ENCODE results near the gene TULP4.

TULP4 gene

DNA sequence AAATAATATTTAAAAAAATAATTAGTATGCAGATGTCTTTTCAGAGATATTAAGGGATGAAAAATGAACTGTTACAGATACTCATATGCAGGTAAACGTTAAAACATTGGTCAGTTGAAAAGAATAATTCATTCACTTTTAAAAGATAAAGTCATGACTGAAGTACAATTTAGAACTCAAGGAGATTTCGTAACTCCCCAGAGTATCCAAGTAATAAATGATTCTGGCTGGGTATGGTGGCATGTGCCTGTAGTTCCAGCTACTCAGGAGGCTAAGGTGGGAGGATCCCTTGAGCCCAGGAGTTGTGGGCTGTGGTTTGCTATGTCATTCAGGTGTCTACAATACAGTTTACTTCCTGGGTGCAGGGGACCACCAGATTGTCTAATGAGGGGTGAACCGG, 125.3 kb downstream of the TULP4 start:
- Histone ChIP-seq H3K4me1 (ENCODE audit: insufficient read depth, low read length, poor library complexity, severe bottlenecking) (no peaks in the 10 kb centered on the region), H3K79me2 (ENCODE audit: insufficient read depth, low read length) (no peaks in the 10 kb centered on the region), H3K4me3 (ENCODE audit: low read length, poor library complexity, severe bottlenecking) (no peak overlapping the region), H3K27me3 (ENCODE audit: insufficient read depth, low read length, poor library complexity, severe bottlenecking) (no peaks in the 10 kb centered on the region), H2AFZ (ENCODE audit: low read length) (no peak overlapping the region), H3K4me2 (ENCODE audit: low read depth, low read length, poor library complexity, severe bottlenecking) (no peak overlapping the region), H3K36me3 (ENCODE audit: insufficient read depth, low read length) (no peaks in the 10 kb centered on the region), H3K9me2 (replicated peaks; ENCODE audit: low read depth, low read length) (no peaks in the 10 kb centered on the region), H3K9me3 (ENCODE audit: insufficient read depth, low read depth, low read length) (no peaks in the 10 kb centered on the region), H3F3A (ENCODE audit: low read depth) (no peaks in the 10 kb centered on the region), H4K20me1 (ENCODE audit: insufficient read depth, low read length, poor library complexity, severe bottlenecking) (no peaks in the 10 kb centered on the region), H3K9ac (ENCODE audit: low read depth, low read length, poor library complexity, severe bottlenecking) (no peak overlapping the region)
- TF ChIP-seq EZH2phosphoT487 (IDR thresholded peaks at IDR 0.05; ENCODE audit: borderline replicate concordance), result no peak
- TF ChIP-seq, protein P1, sequence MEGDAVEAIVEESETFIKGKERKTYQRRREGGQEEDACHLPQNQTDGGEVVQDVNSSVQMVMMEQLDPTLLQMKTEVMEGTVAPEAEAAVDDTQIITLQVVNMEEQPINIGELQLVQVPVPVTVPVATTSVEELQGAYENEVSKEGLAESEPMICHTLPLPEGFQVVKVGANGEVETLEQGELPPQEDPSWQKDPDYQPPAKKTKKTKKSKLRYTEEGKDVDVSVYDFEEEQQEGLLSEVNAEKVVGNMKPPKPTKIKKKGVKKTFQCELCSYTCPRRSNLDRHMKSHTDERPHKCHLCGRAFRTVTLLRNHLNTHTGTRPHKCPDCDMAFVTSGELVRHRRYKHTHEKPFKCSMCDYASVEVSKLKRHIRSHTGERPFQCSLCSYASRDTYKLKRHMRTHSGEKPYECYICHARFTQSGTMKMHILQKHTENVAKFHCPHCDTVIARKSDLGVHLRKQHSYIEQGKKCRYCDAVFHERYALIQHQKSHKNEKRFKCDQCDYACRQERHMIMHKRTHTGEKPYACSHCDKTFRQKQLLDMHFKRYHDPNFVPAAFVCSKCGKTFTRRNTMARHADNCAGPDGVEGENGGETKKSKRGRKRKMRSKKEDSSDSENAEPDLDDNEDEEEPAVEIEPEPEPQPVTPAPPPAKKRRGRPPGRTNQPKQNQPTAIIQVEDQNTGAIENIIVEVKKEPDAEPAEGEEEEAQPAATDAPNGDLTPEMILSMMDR (conservative IDR thresholded peaks at IDR 0.05; ENCODE audit: low read length), result no peak

DNA sequence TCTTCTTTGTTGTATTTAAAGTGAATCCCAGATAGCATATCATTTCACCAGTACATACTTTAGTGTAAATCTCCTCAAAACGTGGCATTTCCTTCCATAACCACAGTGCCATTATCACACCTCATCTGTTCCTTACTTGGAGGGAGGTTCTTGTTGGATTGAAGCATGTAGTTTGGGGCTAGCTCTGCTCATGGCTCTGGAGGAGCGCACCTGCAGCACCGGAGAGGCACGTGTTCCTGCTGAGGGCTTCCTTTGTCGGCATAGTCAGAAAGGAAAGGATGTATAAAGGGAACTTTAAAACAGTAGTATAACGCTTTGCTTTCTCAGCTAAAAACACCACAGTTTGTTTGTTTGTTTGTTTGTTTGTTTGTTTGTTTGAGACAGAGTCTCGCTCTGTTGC, 126.0 kb downstream of the TULP4 start:
- Histone ChIP-seq H3K79me2 (ENCODE audit: insufficient read depth, low read length) (no peaks in the 10 kb centered on the region), H3K4me1 (ENCODE audit: insufficient read depth, low read length, poor library complexity, severe bottlenecking) (no peaks in the 10 kb centered on the region), H3K9me2 (replicated peaks; ENCODE audit: low read depth, low read length) (no peaks in the 10 kb centered on the region), H3K36me3 (ENCODE audit: insufficient read depth, low read length) (no peaks in the 10 kb centered on the region), H3F3A (ENCODE audit: low read depth) (no peaks in the 10 kb centered on the region), H3K27me3 (ENCODE audit: insufficient read depth, low read length, poor library complexity, severe bottlenecking) (no peaks in the 10 kb centered on the region), H3K4me2 (ENCODE audit: low read depth, low read length, poor library complexity, severe bottlenecking) (no peak overlapping the region), H3K4me3 (ENCODE audit: low read length, poor library complexity, severe bottlenecking) (no peak overlapping the region), H3K9ac (ENCODE audit: low read depth, low read length, poor library complexity, severe bottlenecking) (no peak overlapping the region), H3K9me3 (ENCODE audit: insufficient read depth, low read depth, low read length) (no peaks in the 10 kb centered on the region), H4K20me1 (ENCODE audit: insufficient read depth, low read length, poor library complexity, severe bottlenecking) (no peaks in the 10 kb centered on the region), H2AFZ (ENCODE audit: low read length) (no peak overlapping the region)
- TF ChIP-seq EZH2phosphoT487 (IDR thresholded peaks at IDR 0.05; ENCODE audit: borderline replicate concordance), result no peak

DNA sequence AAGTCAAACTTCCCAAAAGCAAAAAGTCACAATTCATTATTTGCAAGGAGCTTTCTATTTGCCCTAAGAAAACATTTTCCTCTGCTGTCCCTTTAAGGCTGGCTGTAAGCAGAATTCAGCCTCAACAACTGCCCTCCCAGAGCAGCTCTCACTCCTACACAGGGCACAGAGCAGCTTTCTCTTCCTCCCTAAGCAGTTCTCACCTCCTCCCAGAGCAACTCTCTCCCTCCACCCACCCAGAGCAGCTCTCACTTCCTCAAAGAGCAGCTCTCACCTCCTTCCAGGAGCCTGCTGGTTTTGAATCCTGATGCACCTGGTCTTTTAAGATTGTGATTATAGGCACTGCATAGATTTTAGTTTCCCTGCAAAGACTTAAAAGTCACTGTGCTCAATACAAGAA, 127.0 kb downstream of the TULP4 start:
- Histone ChIP-seq H3K9me2 (replicated peaks; ENCODE audit: low read depth, low read length) (no peaks in the 10 kb centered on the region), H2AFZ (ENCODE audit: low read length) (no peak overlapping the region), H3K4me2 (ENCODE audit: low read depth, low read length, poor library complexity, severe bottlenecking) (no peak overlapping the region), H3K9ac (ENCODE audit: low read depth, low read length, poor library complexity, severe bottlenecking) (no peak overlapping the region), H3K4me1 (ENCODE audit: insufficient read depth, low read length, poor library complexity, severe bottlenecking) (no peaks in the 10 kb centered on the region), H3K4me3 (ENCODE audit: low read length, poor library complexity, severe bottlenecking) (no peak overlapping the region), H3K79me2 (ENCODE audit: insufficient read depth, low read length) (no peaks in the 10 kb centered on the region), H3K27me3 (ENCODE audit: insufficient read depth, low read length, poor library complexity, severe bottlenecking) (no peaks in the 10 kb centered on the region), H3K36me3 (ENCODE audit: insufficient read depth, low read length) (no peaks in the 10 kb centered on the region), H3K9me3 (ENCODE audit: insufficient read depth, low read depth, low read length) (no peaks in the 10 kb centered on the region), H4K20me1 (ENCODE audit: insufficient read depth, low read length, poor library complexity, severe bottlenecking) (no peaks in the 10 kb centered on the region), H3F3A (ENCODE audit: low read depth) (no peaks in the 10 kb centered on the region)
- no peak for TF ChIP-seq EZH2phosphoT487 (IDR thresholded peaks at IDR 0.05; ENCODE audit: borderline replicate concordance)
- TF ChIP-seq, protein P1 (conservative IDR thresholded peaks at IDR 0.05; ENCODE audit: low read length), result no peak

DNA sequence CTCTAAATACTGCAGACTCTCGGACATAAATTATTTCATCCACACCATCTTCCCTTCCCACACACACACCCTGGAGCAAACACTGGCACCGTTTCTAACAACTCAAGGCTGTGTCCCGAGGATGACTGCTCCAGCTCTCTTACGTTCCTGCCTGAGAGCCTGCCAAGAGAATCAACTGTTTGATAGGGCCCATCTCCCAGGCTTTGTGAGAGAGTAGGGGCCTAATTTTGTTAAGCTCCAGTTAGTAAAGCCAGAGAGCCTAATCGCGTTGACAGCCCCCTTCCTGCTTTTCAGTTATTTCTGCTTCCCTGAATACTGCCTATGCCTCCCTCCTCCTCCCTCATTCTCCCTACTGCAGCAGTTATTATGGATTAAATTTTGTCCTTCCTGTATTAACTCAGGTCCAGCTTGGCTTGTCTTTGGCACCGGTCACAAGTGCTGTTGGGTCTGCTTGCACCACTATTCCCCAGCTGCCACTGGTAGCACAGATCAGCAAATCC, 129.5 kb downstream of the TULP4 start:
- no peaks in the 10 kb centered on the region for H3K79me2 ChIP-seq (ENCODE audit: insufficient read depth, low read length)
- TF ChIP-seq, protein P1 (conservative IDR thresholded peaks at IDR 0.05; ENCODE audit: low read length), result no peak
- TF ChIP-seq EZH2phosphoT487 (IDR thresholded peaks at IDR 0.05; ENCODE audit: borderline replicate concordance), result no peak
- no peak overlapping the region for H2AFZ ChIP-seq (ENCODE audit: low read length)
- H4K20me1 ChIP-seq (ENCODE audit: insufficient read depth, low read length, poor library complexity, severe bottlenecking), result no peaks in the 10 kb centered on the region
- H3K9ac ChIP-seq (ENCODE audit: low read depth, low read length, poor library complexity, severe bottlenecking), result no peak overlapping the region
- no peaks in the 10 kb centered on the region for H3F3A ChIP-seq (ENCODE audit: low read depth)
- H3K4me2 ChIP-seq (ENCODE audit: low read depth, low read length, poor library complexity, severe bottlenecking), result no peak overlapping the region
- H3K4me1 ChIP-seq (ENCODE audit: insufficient read depth, low read length, poor library complexity, severe bottlenecking), result no peaks in the 10 kb centered on the region
- H3K9me2 ChIP-seq (replicated peaks; ENCODE audit: low read depth, low read length), result no peaks in the 10 kb centered on the region
- no peaks in the 10 kb centered on the region for H3K27me3 ChIP-seq (ENCODE audit: insufficient read depth, low read length, poor library complexity, severe bottlenecking)
- no peaks in the 10 kb centered on the region for H3K9me3 ChIP-seq (ENCODE audit: insufficient read depth, low read depth, low read length)
- H3K36me3 ChIP-seq (ENCODE audit: insufficient read depth, low read length), result no peaks in the 10 kb centered on the region
- H3K4me3 ChIP-seq (ENCODE audit: low read length, poor library complexity, severe bottlenecking), result no peak overlapping the region

All from Loucy (cell line).